GM19324 (cell line): ENCODE measurements around the gene TIMP3.
"Not testable (repeated sequence)": the region's sequence is repeated elsewhere in the genome, so short reads cannot be mapped to it uniquely, and the experiment has no call there.

ENCODE experiments used
- ATAC-seq: cut with Tn5 transposase; IDR thresholded peaks from one replicate; pipeline ENCODE4 v1.9.1; 2021; ENCODE audit warnings: mild to moderate bottlenecking, moderate library complexity; ENCODE audit not compliant: unreplicated experiment, low FRiP score

The TIMP3 gene

DNA sequence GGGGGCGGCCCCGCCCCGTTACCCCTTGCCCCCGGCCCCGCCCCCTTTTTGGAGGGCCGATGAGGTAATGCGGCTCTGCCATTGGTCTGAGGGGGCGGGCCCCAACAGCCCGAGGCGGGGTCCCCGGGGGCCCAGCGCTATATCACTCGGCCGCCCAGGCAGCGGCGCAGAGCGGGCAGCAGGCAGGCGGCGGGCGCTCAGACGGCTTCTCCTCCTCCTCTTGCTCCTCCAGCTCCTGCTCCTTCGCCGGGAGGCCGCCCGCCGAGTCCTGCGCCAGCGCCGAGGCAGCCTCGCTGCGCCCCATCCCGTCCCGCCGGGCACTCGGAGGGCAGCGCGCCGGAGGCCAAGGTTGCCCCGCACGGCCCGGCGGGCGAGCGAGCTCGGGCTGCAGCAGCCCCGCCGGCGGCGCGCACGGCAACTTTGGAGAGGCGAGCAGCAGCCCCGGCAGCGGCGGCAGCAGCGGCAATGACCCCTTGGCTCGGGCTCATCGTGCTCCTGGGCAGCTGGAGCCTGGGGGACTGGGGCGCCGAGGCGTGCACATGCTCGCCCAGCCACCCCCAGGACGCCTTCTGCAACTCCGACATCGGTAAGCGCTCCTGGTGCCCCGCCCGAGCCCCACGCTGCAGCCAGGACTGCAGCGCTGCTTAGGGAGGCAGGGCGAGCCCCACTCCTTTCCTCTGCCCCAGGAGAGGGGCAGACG is at the start of gene TIMP3:
Gene TIMP3, plus strand, starts transcription at position 169 of the 700 bp plus-strand sequence. Its CDS starts 297 bp downstream, at position 466.
- no peak for ATAC-seq

DNA sequence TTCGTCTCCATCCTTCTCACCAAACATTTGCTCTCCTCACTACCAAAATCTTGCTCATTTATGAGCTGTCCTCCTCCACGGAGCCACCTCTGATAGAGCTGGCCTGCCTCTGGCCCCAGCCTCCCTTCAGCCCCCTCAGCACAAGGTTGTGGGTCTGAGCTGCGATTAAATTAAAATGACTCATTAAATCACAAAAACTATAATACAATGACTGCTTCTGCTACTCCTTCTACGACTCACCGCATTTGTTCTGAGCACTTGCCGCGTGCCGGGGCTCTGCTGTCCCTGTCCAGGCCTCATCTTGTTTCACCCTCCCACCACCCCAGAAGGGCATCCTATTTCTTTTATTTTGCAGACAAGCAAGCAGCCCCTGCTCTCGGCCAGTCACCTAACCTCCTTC is 49.2 kb upstream of the TIMP3 start:
- ATAC-seq = no peak

DNA sequence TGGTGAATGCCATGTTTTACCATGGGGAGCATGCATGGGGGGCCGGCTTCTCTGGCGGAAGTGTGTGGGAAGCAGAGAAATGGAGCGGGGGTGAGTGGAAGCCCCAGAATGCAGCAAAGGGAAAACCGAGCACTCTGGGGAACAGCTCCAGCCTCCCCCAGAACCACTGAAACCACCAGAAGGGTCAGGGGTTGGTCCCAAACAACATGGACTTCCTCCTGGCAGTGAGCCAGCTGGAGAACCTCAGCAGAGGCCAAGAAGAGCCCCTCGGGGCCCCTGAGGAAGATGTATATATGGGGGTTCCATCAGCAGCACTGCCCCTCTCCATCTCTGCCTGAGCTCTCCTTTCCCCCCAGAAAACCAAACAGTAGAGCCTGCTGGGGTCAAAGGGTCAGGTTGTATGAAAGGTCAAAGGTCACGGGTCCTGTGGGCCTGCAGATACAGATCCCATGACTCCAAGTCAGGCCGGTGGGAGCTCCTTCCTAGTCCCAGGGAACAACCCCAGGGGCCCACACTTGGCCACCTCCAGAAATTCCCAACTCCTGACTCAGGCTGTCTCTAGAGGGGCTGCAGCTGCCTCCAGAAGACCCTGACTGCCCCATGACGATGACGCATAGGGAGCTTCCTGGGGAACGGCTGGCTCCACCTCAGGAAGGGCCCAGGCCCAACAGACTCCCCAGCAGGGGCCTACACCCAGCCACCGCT is 48.5 kb upstream of the TIMP3 start:
- no peak for ATAC-seq

DNA sequence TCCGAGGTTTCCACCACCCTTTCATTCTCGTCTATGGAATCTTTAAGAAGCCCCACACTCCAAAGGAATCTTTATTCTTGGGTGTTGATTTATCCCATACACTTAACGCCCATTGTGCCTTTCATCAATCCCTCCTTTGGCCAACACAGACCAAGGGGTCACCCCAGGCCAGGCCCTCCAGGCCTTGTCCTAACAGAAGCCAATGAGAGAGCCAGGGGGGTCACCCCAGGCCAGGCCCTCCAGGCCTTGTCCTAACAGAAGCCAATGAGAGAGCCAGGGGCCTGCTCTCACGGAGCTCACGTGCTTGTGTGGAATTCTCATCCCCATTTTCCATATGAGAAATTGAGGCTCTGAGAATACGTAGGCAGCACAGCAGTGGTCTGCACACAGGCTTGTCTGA is 47.9 kb upstream of the TIMP3 start:
- no peak for ATAC-seq

DNA sequence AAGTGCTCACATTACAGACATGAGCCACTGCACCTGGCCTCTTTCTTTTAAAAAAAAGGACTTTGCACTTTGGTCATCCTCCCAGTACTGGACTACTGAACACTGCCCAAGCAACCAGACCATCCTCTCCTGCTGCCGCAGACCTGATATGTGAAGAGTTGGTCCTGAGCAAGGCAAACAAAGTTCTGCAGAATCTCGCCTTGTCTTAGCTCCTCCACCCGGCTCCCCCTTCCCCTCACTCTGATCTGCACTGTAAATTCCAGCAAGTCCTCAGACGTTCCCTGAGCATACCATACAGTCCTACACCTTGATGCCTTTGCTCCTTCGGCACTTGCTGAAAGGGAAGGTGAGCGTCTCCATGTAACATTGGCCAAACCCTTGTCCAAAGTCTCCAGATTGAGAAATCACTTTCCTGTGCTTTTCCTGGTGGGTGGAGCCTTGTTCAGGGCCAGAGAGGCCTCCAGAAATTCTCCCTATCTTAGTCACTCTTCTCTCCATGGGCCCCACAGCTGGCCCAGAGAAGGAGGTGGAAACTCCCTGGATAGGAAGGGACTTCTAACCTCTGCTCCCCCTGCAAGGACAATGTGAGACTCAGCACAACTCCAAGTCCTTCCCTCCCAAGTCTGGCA is 47.0 kb upstream of the TIMP3 start:
- no peak for ATAC-seq

DNA sequence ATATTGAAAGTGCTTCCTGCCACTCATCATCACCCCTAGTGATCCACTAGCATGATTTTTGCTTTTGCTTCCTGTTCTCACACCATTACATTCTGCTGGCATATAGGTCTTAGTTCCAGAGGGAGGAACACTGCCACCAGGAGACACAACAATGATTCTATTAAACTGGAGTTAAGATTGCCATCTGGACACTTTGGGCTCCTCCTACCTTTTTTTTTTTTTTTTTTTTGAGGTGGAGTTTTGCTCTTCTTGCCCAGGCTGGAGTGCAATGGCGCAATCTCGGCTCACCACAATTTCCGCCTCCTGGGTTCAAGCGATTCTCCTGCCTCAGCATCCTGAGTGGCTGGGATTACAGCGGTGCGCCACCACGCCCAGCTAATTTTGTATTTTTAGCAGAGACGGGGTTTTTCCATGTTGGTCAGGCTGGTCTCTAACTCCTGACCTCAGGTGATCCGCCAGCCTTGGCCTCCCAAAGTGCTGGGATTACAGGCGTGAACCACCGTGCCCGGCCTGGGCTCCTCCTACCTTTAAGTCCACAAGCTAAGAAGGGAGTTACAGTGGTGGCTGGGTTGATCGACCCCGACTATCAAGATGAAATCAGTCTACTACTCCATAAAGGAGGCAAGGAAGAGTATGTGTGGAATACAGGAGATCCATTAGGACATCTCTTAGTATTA is 44.3 kb upstream of the TIMP3 start:
- not testable (repeated sequence) for ATAC-seq

DNA sequence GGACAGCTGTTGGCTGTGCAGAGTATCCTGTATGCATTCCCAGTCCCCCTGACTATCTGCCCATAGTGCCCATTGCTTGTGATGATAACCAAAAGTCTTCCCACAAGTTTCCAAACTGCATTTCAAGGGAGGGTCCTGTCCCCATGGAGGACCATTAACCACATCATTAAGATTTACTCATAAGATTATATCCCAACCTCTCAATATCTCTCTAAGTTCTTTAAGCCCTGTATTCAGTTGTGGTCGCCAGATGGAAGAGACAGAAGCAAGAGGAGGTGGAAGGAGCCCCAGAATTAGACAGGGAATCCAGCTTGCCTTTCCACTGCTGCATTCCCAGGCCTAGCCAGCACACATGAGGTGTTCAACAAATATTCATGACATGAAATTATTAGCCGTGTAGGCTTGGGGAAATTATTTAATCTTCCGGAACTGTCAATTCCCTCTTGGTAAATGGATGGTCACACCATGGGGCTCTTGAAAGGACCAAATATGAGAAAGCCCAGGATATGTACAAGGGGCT is 42.6 kb upstream of the TIMP3 start:
- ATAC-seq = no peak

DNA sequence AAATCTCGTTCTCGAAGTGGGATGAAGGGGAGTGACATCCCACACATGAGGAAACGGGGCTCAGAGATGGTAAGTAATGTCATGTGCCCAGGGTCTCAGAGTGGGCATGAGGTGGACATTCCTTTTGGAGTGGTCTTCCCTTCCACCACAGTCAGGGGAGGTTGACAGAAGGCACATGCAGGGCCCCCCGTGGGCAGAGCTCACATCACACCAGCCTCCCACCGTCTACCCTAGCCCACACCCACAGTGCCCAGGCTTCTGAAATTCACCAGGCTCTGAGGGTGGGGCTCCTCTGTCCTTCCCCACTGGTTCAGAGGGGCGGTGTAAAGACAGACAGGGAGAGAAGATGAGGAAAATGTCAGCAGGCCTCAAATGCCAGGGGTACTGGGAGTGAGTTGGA is 41.1 kb upstream of the TIMP3 start:
- ATAC-seq = no peak

DNA sequence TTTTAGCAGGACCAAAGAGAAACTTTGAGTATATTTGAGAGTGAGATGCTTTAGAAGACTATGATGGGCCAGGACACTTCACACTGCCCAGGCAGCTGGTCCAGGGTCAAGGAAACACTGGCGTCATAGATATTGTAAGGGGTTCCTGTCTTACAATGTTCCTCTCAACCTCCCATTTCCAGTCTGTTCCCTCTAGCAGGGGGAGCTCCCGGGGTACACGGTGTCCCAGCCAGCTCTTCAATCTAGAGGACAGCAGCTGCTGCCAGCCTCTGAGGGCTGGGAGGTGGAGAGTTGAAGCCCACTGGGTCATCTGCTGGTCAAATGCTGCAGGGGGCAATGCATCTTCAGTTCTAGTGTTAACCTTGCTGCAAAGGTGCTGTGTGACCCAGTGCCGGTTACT is 40.7 kb upstream of the TIMP3 start:
- ATAC-seq = no peak

DNA sequence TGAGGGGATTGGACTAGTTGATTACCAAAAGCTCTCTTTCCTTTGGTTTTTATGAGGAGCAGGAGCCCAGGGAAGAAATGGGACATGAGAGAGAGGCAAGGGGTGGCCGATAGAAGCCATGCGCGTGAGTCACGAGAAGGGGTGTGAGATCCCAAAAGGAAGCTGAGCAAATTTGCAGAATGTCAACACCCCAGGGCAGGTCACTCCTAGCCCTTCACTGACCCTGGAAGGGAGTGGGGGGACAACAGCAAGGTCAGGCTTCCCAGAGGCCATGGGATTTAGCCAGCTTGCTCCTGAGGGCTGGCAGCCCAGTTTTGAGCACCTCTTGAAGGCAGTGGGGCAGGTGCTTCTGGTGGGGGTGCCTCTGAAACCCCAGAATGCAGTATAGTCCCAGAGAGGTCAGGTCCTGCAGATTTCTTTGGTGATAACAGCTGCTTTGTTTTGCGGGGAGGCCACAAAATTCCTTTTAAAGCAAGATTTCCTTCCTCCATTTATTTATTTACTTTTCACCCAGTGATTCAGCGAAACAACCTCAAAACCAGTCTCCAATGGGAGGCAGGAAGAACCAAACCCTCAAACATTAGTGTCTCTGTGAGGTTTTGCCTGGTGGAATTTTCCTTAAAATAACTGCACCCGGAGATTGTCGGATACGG is 40.1 kb upstream of the TIMP3 start:
- ATAC-seq = no peak

DNA sequence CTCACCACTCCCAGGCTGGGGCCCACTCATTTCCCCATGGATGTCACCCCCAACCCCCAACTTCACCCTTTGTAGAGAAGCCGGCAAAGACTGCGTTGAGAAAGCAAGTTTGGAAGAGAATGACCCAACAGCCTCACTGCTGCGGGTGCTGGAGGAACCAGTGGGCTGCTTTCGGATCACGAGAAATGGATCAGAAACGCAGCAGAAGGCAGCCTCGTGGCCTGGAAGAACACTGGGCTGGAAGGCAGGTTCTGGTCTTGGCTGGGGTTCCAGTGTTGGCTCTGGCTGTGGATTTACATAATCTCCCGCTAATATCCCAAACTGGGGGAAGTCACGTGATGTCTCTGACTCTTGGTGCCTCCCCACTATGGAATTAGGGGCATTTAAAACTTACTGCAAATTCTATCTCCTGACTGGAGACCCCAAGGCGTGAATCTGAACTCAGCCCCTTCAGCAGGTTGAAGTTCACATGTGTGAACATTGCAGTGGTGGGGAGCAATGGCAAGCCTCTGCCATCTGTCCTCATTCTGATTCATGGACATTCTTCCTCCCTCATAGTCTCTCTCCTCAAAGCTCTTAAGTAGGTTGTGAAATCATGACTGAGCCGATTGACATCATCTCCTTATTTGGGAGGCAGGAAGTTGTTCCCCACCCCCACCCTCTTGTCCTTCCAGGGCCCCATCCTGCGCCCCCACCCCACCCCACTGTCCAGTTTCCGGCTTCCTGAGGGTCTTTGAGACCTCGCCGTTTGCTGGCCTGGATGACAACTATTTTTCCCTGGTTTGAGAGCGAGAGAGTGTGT is 37.0 kb upstream of the TIMP3 start:
- ATAC-seq = no peak

DNA sequence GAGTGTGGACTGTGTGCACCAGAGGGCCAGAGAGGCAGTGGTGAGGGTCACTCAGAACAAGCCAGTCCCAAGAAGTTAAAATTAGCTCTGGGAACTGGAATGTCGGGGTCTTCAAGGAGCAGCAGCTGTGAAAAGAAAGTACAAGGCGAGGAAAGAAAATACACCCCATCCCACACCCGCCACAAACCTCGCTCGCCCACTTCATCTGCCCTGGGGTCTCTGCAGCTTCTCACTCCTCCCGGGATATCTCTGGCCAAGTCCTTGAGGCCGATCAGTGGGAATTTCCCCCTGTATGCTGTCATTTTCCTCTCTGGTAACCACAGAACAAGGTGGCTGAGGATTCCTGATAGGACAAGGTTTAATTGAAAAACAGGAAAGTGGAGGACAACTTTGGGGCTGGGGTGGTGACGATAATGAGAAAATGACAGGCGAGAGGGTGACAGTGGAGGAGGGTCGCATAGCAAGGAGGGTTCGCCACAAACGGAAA is 36.3 kb upstream of the TIMP3 start:
- no peak for ATAC-seq

DNA sequence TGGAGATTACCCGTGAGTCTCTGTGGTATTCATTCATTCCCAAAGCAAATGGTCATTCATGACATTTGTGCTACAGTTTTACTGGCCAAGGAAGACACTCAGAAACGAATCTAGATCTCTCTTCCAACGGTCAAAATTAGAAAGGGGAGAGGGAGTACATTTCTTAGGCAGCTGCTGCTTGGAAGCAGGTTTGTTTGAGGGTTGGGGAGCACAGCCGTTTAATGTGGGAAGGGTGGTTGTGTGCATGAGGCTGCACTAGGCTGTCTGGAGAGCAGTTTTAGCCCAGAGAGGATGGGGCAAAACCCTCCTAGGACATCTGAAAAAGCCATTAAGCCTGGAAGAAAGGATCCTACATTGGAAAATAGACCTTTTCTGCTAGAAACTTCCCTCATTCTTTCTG is 29.7 kb upstream of the TIMP3 start:
- no peak for ATAC-seq

DNA sequence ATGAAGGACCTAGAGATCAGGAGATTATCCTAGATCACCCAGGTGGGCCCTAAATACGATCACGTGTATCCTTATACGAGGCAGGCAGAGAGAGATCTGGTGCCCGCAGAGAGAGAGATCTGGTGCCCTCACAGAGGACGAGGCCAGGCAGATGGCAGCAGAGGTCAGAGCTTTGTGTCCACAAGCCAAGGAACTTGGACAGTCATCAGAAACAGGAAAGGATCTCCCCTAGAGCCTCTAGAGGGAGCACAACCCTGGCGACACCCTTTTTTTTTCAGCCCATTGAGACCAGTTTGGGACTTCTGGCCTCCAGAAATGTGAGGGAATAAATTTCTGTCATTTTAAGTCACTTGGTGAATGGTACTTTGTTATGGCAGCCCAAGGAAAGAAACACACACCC is 25.5 kb upstream of the TIMP3 start:
- no peak for ATAC-seq

DNA sequence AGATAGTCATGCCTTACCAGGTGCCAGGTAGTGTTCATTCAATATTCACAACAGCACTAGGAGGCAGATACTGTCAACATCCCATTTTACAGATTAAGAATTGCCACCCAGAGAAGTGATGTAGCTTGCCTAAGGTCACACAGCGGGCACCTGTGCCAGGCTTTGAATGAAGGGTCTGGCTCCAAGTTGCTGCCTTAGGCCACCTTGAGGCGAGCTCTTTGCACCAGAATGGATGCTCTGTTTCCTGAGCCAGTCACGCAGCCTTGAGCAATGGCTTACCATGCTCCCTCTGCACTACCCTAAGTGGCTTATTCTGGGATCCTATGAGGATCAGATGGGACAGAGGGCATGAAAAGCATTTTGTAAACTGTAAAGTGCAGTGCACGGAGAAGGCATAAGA is 25.1 kb upstream of the TIMP3 start:
- no peak for ATAC-seq

DNA sequence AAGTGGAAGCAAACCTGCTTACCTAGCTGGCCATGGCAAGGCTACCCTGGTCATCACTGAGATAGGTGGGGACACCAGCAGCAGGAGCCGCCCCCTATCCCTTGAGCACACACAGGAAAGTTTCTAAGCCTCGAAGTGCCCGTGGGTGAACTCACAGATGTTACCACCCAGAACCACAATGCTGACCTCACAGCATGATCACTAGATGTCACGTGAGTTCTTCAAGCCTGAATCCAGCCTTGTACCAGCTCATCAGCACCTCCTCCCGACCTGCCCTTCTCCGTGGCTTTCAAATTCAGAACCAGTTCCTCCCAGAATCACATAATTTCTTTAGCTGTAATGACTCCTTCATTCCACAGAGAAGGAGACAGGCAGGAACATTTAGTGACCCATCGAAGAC is 24.7 kb upstream of the TIMP3 start:
- no peak for ATAC-seq

DNA sequence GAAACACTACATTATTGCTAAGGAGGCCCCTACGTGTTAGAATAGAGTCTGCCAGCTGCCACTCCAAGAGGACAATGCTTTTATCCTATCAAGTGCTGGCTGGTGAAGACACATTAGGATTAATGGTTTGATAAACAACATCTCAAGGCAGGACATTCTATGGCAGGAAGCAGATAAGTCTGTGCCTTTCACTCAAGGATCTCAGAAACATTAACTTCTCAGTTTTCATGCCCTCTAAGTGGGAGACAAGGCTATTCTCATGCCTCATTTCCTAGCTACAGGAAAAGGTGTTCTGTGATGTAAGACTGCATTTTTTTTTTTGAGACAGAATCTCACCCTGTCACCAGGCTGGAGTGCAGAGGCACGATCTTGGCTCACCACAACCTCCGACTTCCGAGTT is 23.5 kb upstream of the TIMP3 start:
- ATAC-seq = no peak

DNA sequence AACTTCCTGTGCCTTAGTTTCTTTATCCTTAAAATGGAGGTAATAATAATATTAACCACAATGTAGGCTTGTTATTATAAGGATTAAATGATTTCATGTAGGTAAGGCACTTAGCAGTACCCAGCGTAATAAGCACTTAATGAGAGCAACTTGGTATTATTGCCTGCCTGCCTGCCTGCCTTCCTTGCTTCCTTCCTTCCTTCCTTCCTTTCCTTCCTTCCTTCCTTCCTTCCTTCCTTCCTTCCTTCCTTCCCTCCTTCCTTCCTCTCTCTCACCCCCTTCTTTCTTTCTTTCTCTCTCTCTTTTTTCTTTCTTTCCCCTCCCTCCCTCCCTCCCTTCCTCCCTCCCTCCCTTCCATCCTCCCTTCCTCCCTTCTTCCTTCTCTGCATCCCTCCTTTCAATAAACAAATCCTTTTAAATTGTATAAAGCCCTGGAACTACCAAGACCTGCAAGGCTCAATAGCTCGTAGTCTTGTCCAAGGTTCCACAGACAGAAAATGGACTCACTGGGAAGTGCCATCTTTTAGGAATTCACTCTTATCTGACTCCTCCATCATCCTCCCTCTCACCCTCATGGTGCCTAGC is 20.7 kb upstream of the TIMP3 start:
- ATAC-seq = no peak

DNA sequence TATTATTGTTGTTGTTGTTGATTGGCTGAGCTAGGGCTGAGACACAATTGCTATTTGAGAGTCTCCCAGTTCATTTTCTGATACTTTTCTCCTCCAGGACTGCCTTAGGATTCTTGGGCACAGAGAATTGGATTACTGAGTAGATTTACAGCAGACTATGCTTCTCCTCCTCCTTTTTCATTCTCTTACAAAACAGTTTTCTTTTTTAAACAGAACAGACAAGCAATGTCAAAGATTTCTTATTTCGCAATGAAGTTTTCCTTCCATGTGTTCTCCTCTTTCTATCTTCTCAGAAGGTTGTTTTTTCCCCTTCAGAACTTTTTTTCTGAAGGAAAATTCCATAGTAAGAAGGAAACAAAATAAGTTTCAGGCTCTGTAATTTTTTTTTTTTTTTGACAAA is 19.8 kb upstream of the TIMP3 start:
- ATAC-seq = no peak
